ENCODE results near the gene NRL. TPM values are rescaled to one million over a fixed set of nuclear protein-coding genes. Genes with fewer than 3 reads are reported as not detected.

Gene NRL
- total and polyA plus RNA-seq, 9 of the 15 experiments (the other 6 are each of a cell fraction or from before 2014, with no cell fraction given), result 0.07 to 2.7 (median 1.4) TPM; not detected in 1

DNA sequence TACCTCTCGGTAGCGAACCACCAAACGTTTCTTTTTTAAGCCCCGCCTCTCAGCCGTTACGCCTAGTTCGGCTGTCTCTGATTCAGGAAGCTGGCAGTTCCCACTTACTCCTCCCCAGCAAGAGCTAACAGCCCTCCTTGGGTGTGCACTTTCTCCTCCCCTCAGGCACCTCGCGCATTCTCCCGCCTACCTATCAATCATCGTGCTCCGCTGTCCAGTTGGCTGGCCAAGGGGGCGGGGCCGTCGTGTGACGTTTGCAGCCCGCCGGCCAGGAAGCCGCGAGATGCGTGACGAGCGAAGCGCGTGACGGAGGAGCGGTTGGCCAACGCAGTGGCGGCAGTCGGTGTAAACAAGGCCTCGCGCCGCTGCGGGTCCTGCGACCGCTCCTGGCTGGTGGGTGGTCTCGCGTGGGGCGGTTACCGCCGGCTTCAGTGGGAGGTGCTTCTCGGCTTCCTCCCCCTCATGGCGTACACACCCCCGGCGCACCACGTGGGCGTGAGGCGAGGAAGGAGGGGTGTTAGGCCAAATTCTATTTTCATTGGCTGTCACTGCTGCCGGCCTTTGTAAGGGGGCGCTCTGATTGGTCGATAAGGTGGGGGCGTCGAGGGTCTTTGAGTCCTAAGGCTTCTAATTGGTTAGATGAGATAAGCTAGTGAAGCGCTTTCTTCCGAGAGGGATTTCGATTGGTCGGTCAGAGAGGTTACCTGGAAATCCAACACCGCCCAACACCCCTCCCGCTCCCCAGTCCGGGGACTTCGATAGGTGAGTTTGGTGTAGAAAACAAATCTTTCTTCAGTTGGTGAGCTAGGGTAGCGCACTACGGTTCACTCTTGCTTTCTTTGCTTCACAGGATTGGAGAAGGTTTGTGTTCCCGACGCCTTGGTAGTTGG, at the start of gene NRL, which contains the start of gene DCAF11 (continued):
- TF ChIP-seq RBM34 (IDR thresholded peaks at IDR 0.05; ENCODE audit: borderline replicate concordance, insufficient read depth, low read length) (no peak), DACH1 (IDR thresholded peaks at IDR 0.05; ENCODE audit: partially characterized antibody) (no peak), TBP (optimal IDR thresholded peaks at IDR 0.05; ENCODE audit: low read depth, low read length) (peak; percentile 35), FOXM1 (IDR thresholded peaks at IDR 0.05; ENCODE audit: low read depth) (peak; percentile 62; the same call in 1 of the 2 replicates), FOXM1 (CRISPR knock-in tag; IDR thresholded peaks at IDR 0.05; ENCODE audit: low read depth) (0 out of 2 replicates have a peak, but pooled peaks have one; percentile 50), CHD2 (IDR thresholded peaks at IDR 0.05; ENCODE audit: low read depth, low read length) (peak; percentile 95), ERF (CRISPR knock-in tag; IDR thresholded peaks at IDR 0.05) (no peak), ZNF134 (CRISPR knock-in tag; conservative IDR thresholded peaks at IDR 0.05) (no peak), MIER1 (IDR thresholded peaks at IDR 0.05; ENCODE audit: low read depth) (no peak), DMBX1 (CRISPR knock-in tag; IDR thresholded peaks at IDR 0.05; ENCODE audit: borderline replicate concordance) (no peak), TEAD1 (CRISPR knock-in tag; IDR thresholded peaks at IDR 0.05) (peak in 1 of 2 experiments; percentile 81; a peak in 2 of 4 replicates), BRF1 (IDR thresholded peaks at IDR 0.05; ENCODE audit: borderline replicate concordance, extremely low read depth, insufficient read length) (no peak), PCBP1 (IDR thresholded peaks at IDR 0.05; ENCODE audit: low read depth, low read length, poor library complexity, severe bottlenecking) (no peak), ETV6 (IDR thresholded peaks at IDR 0.05; ENCODE audit: borderline replicate concordance in 1 of 2, low read depth in 2 of 2, low read length in 1 of 2) (no peak), ETV6 (CRISPR knock-in tag; IDR thresholded peaks at IDR 0.05; ENCODE audit: borderline replicate concordance) (no peak), ZC3H11A (IDR thresholded peaks at IDR 0.05; ENCODE audit: low read depth, low read length) (no peak), SMC3 (conservative IDR thresholded peaks at IDR 0.05; ENCODE audit: insufficient read depth, low read depth, low read length) (no peak), GTF2F1 (IDR thresholded peaks at IDR 0.05; ENCODE audit: low read depth, low read length) (no peak), NEUROD1 (IDR thresholded peaks at IDR 0.05; ENCODE audit: borderline replicate concordance, low read depth, low read length, partially characterized antibody) (peak; percentile 94), YBX1 (IDR thresholded peaks at IDR 0.05) (no peak), SREBF1 (IDR thresholded peaks at IDR 0.05; ENCODE audit: borderline replicate concordance, low read depth, low read length) (no peak), ETV1 (tag; conservative IDR thresholded peaks at IDR 0.05; ENCODE audit: low read depth) (no peak), TFAM (CRISPR knock-in tag; conservative IDR thresholded peaks at IDR 0.05) (no peak), FOXK1 (CRISPR knock-in tag; IDR thresholded peaks at IDR 0.05; ENCODE audit: borderline replicate concordance) (peak; percentile 96)
- TF ChIP-seq, protein P1, sequence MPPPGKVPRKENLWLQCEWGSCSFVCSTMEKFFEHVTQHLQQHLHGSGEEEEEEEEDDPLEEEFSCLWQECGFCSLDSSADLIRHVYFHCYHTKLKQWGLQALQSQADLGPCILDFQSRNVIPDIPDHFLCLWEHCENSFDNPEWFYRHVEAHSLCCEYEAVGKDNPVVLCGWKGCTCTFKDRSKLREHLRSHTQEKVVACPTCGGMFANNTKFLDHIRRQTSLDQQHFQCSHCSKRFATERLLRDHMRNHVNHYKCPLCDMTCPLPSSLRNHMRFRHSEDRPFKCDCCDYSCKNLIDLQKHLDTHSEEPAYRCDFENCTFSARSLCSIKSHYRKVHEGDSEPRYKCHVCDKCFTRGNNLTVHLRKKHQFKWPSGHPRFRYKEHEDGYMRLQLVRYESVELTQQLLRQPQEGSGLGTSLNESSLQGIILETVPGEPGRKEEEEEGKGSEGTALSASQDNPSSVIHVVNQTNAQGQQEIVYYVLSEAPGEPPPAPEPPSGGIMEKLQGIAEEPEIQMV (tag; conservative IDR thresholded peaks at IDR 0.05; ENCODE audit: low read depth), result no peak
- TF ChIP-seq, protein P2, sequence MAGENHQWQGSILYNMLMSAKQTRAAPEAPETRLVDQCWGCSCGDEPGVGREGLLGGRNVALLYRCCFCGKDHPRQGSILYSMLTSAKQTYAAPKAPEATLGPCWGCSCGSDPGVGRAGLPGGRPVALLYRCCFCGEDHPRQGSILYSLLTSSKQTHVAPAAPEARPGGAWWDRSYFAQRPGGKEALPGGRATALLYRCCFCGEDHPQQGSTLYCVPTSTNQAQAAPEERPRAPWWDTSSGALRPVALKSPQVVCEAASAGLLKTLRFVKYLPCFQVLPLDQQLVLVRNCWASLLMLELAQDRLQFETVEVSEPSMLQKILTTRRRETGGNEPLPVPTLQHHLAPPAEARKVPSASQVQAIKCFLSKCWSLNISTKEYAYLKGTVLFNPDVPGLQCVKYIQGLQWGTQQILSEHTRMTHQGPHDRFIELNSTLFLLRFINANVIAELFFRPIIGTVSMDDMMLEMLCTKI (IDR thresholded peaks at IDR 0.05; ENCODE audit: partially characterized antibody), result no peak
